Omental fat pad (tissue), 4 donors: Measurements from ENCODE around the gene DNAJA1. TPM values are rescaled to one million over a fixed set of nuclear protein-coding genes. Genes with fewer than 3 reads are reported as not detected.

ENCODE experiments used
- ATAC-seq: fragments of 150-250 bp; one replicate; pipeline ENCODE4 v1.9.1; 2016; ENCODE audit warnings: mild to moderate bottlenecking, moderate library complexity; ENCODE audit not compliant: low FRiP score
- DNase-seq: peaks from one replicate; pipeline ENCODE4 v3.0.0-alpha.2; 2019; ENCODE audit warnings: low spot score
- total RNA-seq, 4 donors: library from RNA; depleted of rRNA; stranded (reverse); fragments of >200 nt; gene quantifications; one replicate each; pipeline ENCODE4 v1.1.0, GENCODE V29; 2016
- TF ChIP-seq, protein P1 (sequence below), 3 donors: fragments of 450-650 bp; IDR thresholded peaks; one replicate each; pipeline ENCODE4 v1.5.1; 2016 to 2017; ENCODE audit warnings: antibody characterized with exemption in 3 of 3, mild to moderate bottlenecking in 3 of 3, moderate library complexity in 2 of 3

Gene DNAJA1
- total RNA-seq, 4 donors from 2014 or later: 94.6 to 269 (median 151) TPM

- no peak for ATAC-seq
- no peak for DNase-seq
- TF ChIP-seq, protein P1, sequence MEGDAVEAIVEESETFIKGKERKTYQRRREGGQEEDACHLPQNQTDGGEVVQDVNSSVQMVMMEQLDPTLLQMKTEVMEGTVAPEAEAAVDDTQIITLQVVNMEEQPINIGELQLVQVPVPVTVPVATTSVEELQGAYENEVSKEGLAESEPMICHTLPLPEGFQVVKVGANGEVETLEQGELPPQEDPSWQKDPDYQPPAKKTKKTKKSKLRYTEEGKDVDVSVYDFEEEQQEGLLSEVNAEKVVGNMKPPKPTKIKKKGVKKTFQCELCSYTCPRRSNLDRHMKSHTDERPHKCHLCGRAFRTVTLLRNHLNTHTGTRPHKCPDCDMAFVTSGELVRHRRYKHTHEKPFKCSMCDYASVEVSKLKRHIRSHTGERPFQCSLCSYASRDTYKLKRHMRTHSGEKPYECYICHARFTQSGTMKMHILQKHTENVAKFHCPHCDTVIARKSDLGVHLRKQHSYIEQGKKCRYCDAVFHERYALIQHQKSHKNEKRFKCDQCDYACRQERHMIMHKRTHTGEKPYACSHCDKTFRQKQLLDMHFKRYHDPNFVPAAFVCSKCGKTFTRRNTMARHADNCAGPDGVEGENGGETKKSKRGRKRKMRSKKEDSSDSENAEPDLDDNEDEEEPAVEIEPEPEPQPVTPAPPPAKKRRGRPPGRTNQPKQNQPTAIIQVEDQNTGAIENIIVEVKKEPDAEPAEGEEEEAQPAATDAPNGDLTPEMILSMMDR (IDR thresholded peaks at IDR 0.05): no peak
Measured at GRCh38 chr9:33007755-33008154, 17.3 kb upstream of the DNAJA1 start.

DNA sequence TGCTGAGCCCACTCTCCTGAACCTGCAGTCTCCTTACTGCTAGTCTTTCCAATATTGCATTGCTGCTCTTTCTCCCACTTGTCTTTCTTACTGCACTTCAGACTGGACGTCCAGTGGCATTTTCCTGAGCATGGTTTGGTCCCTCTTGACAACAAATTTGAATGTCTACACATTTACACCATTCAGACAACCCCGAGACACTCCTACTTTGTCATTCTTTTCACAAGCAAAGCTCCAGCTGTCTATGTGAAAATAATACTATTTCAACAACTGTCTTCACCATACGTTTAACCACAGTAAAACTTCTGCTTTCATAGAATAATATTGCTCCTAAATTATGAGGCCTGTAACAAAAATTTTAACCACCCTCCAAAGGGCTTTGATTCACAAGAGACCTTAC lies 13.2 kb upstream of the DNAJA1 start:
- ATAC-seq (no peak), DNase-seq (no peak)
- TF ChIP-seq, protein P1 (IDR thresholded peaks at IDR 0.05): no peak

GRCh38 chr9:33012328-33013069 lies 12.6 kb upstream of the DNAJA1 start:
- ATAC-seq: no peak
- no peak for DNase-seq
- TF ChIP-seq, protein P1 (IDR thresholded peaks at IDR 0.05): no peak

DNA sequence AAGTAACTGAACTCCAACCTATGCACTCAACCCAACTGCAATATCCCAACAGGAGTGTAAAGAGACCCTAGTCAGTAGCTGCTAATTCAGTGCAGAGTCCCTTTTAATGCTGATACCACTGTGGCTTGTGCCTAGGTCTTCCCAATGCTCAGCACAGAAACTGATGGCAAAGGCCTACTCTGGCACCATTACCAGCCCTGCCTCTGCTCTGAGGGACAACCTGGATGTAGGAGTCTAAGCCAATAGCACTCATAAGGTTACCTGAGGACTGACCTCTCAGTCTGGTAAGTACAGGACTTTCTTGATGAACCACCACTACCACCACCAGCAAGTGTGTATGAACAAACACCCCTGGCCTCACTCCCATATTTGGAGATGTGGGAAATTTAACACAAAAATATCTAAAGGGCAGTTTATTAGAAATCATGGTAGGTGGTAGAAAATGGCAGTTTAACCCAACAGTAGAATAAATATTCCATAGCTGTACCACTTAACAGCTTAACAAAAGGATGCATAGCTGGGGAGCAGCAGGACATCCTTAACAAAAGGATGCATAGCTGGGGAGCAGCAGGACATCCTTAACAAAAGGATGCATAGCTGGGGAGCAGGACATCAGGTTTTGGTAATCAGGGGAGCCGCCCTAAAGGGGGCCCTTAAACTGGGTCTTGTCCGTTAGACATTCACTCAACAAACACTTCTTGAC lies 11.0 kb upstream of the DNAJA1 start:
- TF ChIP-seq, protein P1 (IDR thresholded peaks at IDR 0.05): no peak
- ATAC-seq (no peak), DNase-seq (no peak)

- ATAC-seq (no peak), DNase-seq (no peak)
- TF ChIP-seq, protein P1 (IDR thresholded peaks at IDR 0.05): no peak
Measured at GRCh38 chr9:33014665-33015014, 10.4 kb upstream of the DNAJA1 start.

DNA sequence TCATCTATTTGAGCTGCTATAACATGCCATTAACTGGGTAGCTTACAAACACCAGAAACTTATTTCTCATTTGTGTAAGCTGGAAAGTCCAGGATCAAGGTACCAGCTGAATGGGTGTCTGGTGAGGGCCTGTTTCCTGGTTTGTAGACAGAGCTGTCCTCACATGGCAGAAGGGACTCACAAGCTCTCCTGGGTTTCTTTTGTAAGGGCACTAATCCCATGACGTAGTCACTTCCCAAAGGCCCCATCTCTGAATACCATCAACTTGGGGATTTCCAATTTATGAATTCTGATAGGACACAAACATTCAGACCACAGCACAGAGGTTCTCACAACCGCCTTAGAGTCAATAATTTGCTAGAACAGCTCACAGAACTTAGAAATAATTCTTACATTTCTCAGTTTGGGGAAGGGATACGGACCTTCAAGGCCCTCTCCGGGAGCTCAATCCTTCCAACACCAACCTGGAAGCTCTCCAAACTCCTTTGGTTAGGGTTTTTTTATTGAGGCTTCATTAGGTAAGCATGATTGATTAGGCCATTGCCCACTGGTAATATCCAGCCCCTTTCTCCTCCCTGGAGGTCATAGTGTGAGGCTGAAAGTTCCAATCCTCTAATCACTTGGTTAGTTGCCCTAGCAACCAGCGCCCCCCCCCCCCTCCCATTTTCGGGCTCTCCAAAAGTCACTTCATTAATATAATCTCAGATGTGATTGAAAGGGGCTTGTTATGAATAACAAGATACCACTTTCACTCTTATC lies 7.6 kb upstream of the DNAJA1 start:
- DNase-seq (no peak), ATAC-seq (no peak)
- TF ChIP-seq, protein P1 (IDR thresholded peaks at IDR 0.05): no peak
